GOT3 (cell line): ENCODE data around the gene SRA1.

Source experiments
- DNase-seq: peaks from one replicate; lab custom pipeline; 2025; ENCODE audit warnings: mixed read lengths; lab: John Stamatoyannopoulos, UW

SRA1 gene

DNA sequence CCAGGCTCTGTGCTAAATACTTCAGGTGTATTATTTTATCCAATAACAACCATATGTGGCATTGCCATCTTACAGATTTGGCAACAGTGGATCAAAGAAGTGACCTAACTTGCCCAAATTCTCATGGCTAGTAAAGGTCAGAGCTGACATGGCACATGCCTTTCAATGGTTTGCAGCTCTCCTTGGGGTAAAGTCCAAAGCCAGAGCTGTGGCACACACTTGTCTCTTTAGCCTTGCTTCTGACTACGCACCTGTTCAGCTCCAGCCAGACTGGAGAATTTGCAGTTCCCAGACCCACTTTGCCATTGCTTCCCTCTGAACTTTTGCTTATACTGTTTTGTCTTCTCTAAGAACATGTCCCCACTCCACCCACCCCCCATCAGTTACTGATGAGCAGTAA is 13.2 kb upstream of the SRA1 start:
- DNase-seq: no peak

DNA sequence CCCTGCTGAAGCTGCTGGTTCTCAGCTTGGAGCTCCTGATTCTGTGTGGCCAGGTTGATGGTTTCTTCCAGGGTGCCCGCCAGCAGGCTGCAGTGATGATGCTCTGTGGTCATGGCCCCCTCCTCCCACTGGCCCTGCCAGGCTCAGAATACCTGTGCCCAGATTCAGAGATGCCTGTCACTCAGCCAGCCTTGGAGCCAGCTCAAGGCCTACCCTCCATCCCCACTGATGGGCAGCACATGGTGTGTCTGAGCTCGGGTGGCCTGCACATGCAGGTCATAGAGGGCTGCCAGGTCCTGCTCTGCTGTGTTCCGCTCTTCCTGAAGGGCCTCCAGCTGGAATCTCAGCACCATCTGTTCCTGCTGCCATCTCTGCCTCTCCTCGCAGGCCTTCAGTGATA is 12.8 kb upstream of the SRA1 start:
- no peak for DNase-seq

DNA sequence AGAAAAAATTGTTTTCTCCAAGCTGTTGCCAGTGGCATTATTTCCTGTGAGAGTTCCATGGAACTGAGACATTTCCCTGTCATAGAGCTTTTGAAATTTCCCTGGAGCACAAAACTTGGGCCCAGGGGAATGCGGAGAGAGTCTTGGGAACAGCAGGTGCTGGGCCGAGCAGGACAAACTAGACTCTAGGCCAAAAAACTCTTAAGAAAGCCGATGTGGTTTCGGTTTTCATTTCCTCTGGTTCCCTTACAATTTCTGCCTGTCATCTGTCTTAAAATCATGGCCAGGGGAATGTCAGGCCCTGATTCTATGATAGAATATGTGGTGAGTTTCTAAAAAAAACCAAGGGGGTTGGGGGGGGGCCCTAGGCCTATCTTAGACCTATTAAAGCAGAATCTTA is 11.9 kb upstream of the SRA1 start:
- DNase-seq: no peak

DNA sequence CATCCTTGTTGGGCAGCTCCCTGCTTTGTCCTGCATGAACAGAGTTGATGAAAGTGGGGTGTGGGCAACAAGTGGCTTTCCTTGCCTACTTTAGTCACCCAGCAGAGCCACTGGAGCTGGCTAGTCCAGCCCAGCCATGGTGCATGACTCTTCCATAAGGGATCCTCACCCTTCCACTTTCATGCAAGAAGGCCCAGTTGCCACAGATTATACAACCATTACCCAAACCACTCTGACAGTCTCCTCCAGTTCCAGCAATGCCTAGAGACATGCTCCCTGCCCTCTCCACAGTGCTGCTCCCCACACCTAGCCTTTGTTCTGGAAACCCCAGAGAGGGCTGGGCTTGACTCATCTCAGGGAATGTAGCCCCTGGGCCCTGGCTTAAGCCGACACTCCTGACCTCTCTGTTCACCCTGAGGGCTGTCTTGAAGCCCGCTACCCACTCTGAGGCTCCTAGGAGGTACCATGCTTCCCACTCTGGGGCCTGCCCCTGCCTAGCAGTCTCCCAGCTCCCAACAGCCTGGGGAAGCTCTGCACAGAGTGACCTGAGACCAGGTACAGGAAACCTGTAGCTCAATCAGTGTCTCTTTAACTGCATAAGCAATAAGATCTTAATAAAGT is 11.3 kb upstream of the SRA1 start:
- DNase-seq: no peak

DNA sequence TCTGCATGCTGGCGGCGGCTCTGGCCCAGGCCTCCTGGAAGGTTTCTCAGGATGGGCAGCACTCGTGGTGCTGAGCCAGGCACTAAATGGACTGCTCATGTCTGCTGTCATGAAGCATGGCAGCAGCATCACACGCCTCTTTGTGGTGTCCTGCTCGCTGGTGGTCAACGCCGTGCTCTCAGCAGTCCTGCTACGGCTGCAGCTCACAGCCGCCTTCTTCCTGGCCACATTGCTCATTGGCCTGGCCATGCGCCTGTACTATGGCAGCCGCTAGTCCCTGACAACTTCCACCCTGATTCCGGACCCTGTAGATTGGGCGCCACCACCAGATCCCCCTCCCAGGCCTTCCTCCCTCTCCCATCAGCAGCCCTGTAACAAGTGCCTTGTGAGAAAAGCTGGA is 10.6 kb upstream of the SRA1 start:
- no peak for DNase-seq

DNA sequence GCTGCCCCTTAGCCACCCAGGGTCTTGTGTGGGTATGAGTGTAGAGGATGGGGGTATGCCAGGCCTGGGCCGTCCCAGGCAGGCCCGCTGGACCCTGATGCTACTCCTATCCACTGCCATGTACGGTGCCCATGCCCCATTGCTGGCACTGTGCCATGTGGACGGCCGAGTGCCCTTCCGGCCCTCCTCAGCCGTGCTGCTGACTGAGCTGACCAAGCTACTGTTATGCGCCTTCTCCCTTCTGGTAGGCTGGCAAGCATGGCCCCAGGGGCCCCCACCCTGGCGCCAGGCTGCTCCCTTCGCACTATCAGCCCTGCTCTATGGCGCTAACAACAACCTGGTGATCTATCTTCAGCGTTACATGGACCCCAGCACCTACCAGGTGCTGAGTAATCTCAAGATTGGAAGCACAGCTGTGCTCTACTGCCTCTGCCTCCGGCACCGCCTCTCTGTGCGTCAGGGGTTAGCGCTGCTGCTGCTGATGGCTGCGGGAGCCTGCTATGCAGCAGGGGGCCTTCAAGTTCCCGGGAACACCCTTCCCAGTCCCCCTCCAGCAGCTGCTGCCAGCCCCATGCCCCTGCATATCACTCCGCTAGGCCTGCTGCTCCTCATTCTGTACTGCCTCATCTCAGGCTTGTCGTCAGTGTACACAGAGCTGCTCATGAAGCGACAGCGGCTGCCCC is 10.0 kb upstream of the SRA1 start:
- no peak for DNase-seq

DNA sequence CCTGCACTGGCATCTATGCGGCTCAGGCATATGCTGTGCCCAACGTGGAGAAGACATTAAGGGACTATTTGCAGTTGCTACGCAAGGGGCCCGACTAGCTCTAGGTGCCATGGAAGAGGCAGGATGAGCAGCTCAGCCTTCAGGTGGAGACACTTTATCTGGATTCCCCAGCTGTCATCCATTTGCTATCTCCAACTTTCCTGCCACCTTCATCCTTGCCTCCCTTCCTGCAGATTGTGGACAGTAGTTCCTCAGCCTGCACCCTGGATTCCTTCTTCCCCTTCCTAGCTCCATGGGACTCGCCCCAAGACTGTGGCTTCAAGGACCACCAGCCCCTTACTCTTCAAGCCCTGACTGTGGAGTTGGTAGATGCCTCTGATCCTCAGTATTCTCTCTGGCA is 9.4 kb upstream of the SRA1 start:
- DNase-seq: no peak

DNA sequence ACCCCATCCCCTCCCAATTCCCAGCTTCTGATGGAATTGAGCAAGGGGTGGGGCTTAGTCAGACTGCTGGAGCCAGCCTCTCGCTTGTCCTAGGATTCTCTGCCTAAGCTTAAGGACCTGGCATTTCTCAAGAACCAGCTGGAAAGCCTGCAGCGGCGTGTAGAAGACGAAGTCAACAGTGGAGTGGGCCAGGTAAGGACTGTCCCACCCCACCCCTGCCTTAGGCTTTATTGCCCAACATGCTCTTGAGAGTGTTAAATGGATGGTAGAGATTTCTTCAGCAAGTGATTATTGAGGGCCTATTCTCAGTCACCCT is 8.5 kb upstream of the SRA1 start:
- no peak for DNase-seq

DNA sequence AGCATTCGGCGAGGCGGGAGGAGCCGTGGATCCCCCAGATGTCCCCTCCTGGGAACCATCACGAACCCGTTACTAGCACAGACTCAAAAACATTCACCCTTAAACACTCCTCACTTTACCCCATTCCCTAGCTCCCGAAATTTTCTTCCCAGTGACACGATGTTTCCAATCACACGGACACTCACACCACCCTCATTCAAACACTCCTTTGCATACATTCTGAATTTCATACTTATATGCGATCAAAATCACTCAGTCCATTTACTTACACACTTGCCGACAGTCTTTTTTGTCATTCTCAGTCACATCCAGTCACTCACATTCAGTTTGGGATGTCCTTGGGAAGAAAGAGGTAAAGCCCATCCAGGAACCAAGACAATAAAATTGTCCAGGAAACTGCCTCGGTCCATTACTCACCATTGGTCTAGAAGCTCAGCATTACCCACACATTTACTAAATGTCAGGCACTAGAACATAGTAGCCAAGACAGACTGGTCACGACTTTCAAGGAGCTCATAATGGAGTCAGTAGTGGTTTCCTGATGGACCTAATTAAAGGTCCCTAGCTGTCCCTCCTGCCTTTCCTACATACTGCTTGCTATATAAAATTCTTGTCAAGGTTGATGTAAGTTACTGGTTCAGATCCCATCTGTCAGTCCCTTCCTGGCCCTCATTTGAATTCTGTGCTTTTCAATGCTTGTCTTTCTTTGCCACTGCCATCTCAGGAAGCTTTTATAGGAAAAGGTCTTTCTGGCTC is 7.9 kb upstream of the SRA1 start:
- DNase-seq: no peak

DNA sequence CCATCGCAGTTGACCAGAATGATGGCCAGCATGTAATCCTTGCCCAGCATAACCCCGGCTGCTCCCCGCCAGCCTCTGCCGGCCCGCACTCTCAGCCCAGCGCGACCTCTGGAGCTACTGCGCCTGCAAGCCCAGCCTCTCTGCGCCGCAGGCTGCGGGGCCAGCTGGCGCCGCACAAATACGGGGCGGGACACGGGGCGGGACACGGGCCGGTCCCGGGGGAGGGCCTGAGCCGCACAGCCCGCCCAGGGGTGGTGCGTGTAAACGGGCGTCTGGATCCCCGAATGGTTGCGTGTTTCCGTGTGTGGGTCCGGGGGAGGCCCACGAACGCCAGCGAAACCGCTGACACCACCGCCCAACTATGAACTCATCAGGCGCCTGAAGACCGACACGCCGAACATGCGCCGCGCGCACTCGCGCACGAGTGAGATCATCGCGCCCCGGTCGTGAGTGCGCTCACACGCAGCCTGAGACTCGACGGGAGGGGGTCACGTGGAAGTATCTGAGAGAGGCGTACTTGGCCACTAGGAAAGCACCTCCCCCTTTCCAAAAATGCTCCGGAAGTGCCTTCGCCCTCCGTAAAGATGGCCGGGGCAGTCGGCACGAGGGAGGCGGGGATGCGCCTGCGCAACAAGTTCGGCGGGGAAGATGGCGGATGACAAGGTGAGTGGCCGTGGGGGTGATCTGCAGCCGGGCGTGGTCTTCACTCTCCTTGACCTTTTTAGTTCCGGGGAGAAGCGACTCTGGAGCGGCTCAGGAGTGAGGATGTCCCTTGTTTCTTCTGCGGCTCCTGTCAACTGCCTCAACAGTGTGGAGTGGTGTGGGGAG is 7.1 kb upstream of the SRA1 start, which contains the start of the genes APBB3 and SLC35A4:
TSS of gene APBB3 (minus strand) at position 403 of the 828 bp plus-strand sequence. CDS start at position 50, 353 bp downstream.
TSS of gene SLC35A4 (plus strand) at position 633 of the 828 bp plus-strand sequence. CDS start 2,342 bp downstream, outside the sequence.
- DNase-seq: peak; percentile 98

DNA sequence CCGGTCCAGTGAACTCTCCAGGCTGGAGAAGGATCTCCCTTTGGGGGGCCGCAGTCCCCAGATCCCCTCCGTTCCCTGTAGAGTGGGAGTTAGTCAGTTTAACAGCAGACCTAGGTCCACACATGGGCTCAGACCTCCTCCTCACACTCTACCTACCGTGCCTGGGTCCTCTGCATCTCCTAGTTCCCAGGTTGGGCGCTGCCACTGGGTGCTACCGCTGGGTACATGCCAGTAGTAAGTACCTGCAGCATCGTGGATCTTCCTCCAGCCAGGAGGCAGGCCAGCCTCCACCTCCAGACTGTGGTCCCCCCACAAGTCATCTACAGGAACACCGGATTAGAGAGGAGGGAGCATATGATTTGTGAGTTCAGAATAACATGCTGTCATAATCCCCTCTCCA is 6.3 kb upstream of the SRA1 start:
- no peak for DNase-seq

DNA sequence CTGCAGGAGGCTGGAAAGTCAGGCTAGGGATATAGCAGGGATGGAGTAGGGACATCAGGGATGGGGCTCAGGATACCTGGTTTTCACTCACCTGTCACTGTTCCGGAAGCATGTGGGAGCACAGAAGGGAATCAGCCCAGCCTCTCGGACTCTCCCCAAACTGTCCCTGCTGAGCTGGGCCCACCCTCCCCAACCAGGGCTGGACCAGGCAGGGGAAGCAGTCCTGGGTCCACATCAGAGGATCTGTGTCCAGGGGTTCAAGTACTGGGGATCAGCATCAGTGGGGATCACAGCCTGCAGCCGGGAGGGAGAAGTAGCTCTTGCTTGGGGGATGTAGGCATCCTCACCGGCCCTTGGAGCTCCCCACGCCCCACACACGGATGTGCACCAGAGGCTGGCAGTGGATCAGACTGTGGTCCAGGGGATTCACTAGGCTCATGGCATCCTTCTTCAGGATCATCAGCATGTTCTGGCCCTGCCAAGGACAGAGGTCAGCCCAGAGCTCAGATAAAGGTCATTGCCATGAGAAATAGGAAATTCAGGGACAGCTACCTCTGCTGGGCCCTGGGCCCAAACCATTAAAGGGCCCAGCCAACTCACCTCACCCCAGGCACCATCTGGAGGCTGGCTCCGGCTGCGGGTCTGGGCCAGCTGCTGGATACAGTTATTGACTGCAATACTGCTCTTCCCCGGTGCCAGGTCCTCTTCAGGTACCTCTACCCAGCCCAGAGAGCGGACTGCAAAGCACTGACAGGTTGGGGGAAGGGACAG is 4.7 kb upstream of the SRA1 start:
- no peak for DNase-seq

DNA sequence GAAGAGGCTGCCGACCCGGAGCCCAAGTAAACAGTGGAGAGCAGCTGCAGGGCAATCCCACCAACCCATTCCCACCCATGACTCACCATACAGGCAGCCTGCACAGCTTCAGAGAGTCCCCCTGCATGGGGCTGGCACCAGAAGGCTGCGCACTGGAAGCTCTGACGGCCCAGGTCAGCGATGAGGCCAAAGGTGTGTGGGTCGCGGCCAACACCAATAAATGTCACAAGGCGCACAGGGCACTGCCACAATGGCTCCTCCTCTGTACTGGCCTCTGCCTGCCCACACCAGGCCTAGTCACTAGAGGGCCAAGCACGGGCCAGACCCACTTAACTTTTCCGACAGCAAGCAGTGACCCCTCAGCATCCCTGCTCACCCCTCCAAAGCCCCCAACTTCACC is 3.0 kb upstream of the SRA1 start:
- DNase-seq: no peak

DNA sequence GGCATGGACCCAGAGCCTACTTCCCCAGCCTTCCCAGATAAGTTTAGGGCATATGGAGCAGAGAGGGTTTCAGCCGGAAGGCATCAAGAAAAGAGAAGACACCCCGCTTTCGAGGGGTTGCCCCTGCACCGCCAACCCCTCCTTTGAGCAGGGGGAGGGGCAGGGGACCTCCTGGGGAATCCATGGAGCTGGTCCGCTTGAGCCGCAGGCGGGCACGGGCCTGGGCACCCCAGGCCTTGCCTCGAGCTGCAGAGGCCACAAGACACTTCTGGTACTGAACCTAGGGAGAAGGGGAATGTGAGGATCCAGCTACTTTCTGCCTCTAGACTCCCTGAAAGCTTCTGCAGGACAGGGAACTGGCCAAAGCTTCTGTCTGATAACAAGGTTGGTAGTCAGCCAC is 1.3 kb upstream of the SRA1 start:
- no peak for DNase-seq

DNA sequence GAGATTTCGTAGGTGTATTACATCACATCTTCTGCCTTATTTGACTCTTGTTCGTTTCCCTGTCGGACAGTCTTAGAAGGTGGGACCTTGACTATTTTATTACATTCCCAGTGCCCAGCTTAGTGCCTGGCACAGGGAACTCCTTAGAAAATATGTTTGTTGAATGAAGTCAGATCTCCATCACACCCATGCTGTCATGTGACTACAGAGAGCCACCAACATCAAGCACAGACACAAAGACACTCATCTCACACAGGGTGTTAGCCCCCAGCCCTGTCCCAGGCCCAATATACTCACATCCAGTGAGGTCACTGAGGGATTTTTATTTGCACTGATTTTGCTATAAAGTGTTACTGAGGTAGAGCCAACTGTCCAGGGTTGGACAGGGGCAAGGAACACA is 692 bp upstream of the SRA1 start:
- no peak for DNase-seq

DNA sequence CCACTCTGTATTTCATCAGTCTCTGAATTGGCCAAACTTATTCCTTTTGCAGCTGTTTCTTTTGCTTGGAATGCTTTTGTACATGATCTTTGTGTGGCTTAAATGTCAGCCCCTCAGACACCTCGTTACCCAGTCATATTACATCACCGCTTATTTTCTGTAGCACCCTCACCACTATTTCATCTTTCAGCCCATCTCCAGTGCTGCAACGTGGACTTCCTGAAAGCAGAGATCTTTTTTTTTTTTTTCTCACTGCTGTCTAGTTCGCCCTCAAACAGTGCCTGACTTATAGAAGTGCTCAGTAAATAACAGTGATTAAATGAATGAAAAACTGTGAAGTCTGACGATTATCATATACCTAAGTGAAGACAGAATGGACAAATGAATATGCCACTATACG is 835 bp downstream of the SRA1 start:
- no peak for DNase-seq

DNA sequence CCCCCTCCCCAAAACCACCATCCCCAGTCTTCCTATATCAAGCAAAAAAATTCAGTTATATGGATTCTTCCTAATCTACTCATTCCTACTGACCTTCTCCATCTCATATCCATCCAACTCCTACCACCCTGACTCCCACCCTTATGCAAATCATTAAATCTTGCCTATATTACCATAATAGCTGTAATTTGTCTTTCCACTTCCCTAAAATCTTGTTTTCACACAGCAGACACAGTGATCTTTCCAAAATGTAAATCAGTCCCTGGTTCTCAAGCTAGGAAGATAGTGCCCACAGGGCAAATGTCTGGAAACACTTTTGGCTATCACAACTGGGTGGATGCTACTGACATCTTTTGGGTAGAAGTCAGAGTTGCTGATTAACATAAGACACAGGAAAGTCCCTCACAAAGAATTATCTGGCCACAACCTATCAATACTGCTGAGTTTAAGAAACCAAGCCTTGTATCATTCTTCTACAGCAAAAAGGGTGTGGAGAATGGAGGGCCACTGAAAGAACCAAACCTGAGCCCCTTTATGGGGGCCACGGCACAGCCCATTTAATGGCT is 1.4 kb downstream of the SRA1 start:
- no peak for DNase-seq

DNA sequence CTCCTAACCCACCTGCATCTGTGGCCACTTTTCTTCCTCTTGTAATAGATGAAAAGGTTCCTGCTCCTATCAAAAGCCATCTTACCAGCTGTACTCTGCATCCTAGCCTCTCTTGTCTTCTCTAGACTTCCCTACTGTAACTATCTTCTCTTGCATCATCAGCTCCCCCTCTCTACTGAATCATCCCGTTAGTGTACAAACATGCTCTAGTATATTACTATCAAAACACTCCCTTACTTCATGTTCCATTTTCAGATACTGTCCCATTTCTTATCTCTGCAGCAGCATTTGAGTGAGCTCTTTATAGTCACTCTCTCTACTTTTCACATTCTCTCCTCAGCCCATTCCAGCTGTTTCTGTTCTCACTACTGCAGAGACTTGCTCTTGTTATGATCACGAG is 2.8 kb downstream of the SRA1 start:
- no peak for DNase-seq

DNA sequence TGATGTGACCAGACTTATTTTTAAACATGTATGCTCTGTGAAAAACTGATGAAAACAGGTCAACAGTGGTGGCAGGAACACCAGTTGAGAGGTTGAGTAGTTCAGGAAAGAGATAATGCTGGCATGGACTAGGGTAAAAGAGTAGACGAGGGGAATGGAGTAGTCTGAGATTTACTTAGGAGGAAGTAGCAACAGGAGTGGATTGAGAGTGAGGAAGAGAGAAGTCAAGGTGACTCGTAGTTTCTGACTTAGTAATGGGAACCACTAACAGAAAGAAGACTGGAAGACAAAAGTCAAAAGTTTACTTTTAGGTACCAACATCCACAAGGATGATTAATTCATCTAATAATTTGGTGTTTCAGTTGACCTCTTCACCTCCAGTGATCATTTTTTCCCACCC is 3.6 kb downstream of the SRA1 start:
- DNase-seq: no peak

DNA sequence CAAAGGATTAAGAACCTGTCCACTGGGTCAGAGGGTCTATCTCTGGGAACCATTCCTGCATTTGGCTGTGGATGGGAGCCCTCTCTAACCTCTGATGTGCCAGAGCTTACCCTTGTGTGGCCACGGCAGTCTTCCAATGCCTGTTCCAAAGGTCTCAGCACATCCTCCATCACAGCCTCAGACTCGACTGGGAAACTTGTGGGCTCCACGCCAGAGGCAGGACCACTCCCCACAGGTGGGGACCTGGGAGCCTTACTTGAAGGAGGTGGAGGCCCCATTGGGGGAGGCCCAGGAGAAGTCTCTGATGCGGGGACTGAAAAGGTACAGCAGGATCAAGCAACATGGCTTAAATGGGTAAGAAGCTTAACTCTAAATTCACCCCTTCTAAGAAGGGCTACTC is 5.4 kb downstream of the SRA1 start:
- no peak for DNase-seq
